ENCODE measurements around the gene MUC5AC. TPM values are rescaled to one million over a fixed set of nuclear protein-coding genes. Genes with fewer than 3 reads are reported as not detected.
A peak's percentile ranks its signal among the peaks of the same experiment; 100 is the strongest.

Gene MUC5AC
- total RNA-seq, 4 donors from 2014 or later: not detected

DNA sequence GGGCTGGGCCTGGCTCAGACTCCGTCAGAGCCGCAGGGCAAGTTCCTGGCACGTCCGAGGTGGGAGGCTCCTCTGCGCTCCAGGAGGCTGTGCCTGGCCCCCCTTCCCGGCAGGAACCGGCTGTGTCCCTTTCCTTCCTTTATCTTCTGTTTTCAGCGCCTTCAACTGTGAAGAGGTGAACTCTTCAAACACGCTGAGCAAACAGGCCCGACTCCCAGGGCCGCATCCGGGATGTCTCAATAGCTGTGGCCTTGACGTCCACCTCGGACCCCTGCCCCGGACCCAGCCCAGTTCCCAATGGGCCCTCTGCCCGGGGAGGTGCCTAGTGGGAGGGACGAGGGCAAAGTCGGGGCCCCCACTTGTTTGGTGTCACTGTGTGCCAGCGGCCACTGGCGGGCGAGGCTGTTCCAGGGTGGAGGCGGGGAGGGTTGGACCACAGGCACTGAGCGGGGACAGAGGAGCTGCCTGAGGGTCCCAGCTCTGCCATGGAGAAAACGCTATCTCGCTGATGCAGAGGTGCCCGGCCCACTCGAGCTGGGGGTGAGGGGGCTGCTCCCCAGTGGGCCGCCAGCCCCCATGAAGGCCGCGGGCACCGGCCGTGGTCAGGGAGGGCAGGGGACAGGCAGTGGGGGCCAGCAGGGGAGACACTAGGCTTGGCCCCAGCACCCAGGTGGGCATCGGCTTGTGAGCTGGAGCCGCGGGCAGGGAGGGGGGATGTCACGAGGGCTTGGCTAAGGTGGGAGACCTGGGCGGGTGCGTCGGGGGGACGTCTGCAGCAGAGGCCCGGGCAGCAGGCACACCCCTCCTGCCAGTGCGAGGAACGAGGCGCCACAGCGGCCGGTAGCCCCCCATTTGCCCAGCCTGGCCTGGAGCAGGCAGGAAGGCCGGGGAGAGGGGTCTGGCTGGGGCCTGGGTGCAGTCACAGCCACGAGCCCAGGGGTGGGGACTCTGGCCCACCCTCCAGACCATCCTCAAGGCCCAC lies 62.4 kb downstream of the MUC5AC start:
- 51% methylated on average over 43 of the region's 48 CpGs; no CpG with 5 or more reads in 1 of the 2 donors for WGBS, 2 donors (ENCODE audit: low coverage in 1 of 2)
- intact Hi-C loops (cut with DNase I; ENCODE audit: low total_unique reads): no loop called here
- peak; percentile 86 for DNase-seq
- Histone ChIP-seq H3K4me1 (peaks cover 0 to 57% (median 47%) of the 10 kb centered on the region in 4 donors), H3K9me3 (no peaks in the 10 kb centered on the region), H3K4me3 (peak overlapping the region in 1 of 4 donors; percentile 6), H3K27me3 (peaks cover 31% of the 10 kb centered on the region), H3K36me3 (no peaks in the 10 kb centered on the region), H3K27ac (peak overlapping the region; percentile 82 to 94 (median 85))
- TF ChIP-seq POLR2AphosphoS5 (IDR thresholded peaks at IDR 0.05) (peak in 2 of 3 donors; percentile 23 to 50), POLR2A (IDR thresholded peaks at IDR 0.05) (peak; percentile 62), EP300 (IDR thresholded peaks at IDR 0.05; ENCODE audit: low read depth) (no peak)
- in situ Hi-C loops (cut with MboI; ENCODE audit: low pct_ligation_motif_present in 1 of 4, low pct_unique_long_range_greater_than_20kb in 1 of 4, low sequenced_read_pairs in 3 of 4): loop anchor here in 2 of 4 donors (25.0 kb wide), 1 partner anchor 292 kb away; no protein-coding TSS in a partner anchor

DNA sequence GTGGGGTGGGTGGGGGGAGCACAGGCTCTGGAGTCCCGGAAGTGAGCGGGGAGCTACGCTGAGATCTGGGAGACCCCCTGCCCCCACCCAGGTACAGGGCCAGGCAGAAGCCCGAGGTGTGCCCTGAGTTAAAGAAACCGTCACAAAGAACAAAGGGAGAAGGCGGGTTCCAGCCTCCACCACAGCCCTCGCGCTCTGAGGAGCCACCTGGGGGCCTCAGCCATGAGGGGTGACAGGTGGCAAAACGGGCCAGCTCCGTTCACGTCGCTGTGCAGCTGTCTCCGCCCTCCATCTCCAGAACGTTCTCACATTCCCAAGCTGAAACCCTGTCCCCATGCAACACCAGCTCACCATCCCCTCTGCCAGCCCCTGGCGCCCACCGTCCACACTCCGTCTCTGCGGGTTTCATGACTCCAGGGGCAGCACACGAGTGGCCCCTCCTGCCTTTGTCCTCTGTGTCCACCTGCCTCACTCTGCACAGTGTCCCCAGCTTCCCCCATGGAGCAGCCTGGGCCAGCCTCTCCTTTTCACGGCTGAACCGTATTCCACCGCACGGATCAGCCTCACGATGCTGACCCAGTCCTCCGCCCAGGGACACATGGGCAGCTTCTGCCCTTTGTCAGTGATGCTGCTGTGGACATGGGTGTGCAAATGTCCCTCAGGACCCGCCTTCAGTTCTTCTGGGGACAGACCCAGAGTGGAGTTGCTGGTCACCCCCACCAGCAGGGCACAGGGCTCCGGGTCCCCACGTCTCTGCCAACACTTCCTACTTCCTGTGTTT lies 63.4 kb downstream of the MUC5AC start:
- H3K27ac ChIP-seq: peak overlapping the region; percentile 82 to 94 (median 85)
- in situ Hi-C loops (cut with MboI; ENCODE audit: low pct_ligation_motif_present in 1 of 4, low pct_unique_long_range_greater_than_20kb in 1 of 4, low sequenced_read_pairs in 3 of 4): loop anchor here in 2 of 4 donors (25.0 kb wide), 1 partner anchor 291 kb away; no protein-coding TSS in a partner anchor
- intact Hi-C loops (cut with DNase I; ENCODE audit: low total_unique reads): no loop called here
- no peaks in the 10 kb centered on the region for H3K36me3 ChIP-seq
- H3K27me3 ChIP-seq: peaks cover 31% of the 10 kb centered on the region
- 47 to 55% methylated on average over 2 to 28 of the region's 28 CpGs for WGBS, 2 donors (ENCODE audit: low coverage in 1 of 2)
- H3K4me3 ChIP-seq: no peak overlapping the region
- peak; percentile 35 for DNase-seq
- no peaks in the 10 kb centered on the region for H3K9me3 ChIP-seq
- no peak for TF ChIP-seq POLR2AphosphoS5 (IDR thresholded peaks at IDR 0.05)
- TF ChIP-seq, protein P1, sequence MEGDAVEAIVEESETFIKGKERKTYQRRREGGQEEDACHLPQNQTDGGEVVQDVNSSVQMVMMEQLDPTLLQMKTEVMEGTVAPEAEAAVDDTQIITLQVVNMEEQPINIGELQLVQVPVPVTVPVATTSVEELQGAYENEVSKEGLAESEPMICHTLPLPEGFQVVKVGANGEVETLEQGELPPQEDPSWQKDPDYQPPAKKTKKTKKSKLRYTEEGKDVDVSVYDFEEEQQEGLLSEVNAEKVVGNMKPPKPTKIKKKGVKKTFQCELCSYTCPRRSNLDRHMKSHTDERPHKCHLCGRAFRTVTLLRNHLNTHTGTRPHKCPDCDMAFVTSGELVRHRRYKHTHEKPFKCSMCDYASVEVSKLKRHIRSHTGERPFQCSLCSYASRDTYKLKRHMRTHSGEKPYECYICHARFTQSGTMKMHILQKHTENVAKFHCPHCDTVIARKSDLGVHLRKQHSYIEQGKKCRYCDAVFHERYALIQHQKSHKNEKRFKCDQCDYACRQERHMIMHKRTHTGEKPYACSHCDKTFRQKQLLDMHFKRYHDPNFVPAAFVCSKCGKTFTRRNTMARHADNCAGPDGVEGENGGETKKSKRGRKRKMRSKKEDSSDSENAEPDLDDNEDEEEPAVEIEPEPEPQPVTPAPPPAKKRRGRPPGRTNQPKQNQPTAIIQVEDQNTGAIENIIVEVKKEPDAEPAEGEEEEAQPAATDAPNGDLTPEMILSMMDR (IDR thresholded peaks at IDR 0.05): no peak
- TF ChIP-seq POLR2A (IDR thresholded peaks at IDR 0.05): no peak
- TF ChIP-seq EP300 (IDR thresholded peaks at IDR 0.05; ENCODE audit: low read depth): no peak
- peaks cover 0 to 57% (median 47%) of the 10 kb centered on the region in 4 donors for H3K4me1 ChIP-seq

DNA sequence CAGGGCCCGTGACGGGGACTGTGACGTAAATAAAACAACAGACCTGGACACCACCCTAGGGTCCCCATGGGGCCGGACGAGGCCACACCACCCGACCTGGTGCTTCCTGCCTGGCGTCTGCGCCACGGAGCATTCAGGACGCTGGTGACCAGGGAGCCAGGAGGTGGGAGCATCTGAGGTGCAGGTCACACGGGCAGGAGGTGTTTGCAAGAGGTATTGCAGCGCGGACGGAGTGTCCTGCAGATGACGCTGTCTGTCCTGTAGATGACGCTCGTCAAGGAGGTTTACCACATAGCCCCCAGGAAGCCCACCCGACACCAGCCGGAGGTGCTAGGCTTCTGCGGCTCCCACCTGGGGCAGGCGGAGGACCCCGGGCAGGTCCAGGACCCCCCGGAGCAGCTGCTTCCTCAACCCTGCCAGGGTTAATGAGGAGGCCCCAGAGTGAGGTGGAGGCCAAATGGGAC lies 64.1 kb downstream of the MUC5AC start:
- intact Hi-C loops (cut with DNase I; ENCODE audit: low total_unique reads): no loop called here
- 89% methylated on average over 23 of the region's 23 CpGs; no CpG with 5 or more reads in 1 of the 2 donors for WGBS, 2 donors (ENCODE audit: low coverage in 1 of 2)
- Histone ChIP-seq H3K27ac (peak overlapping the region in 3 of 4 donors; percentile 78 to 94 (median 79)), H3K36me3 (no peaks in the 10 kb centered on the region), H3K4me3 (no peak overlapping the region), H3K9me3 (no peaks in the 10 kb centered on the region), H3K27me3 (peaks cover 31% of the 10 kb centered on the region), H3K4me1 (peaks cover 0 to 57% (median 49%) of the 10 kb centered on the region in 4 donors)
- peak; percentile 8 for DNase-seq
- in situ Hi-C loops (cut with MboI; ENCODE audit: low pct_ligation_motif_present in 1 of 4, low pct_unique_long_range_greater_than_20kb in 1 of 4, low sequenced_read_pairs in 3 of 4): loop anchor here in 2 of 4 donors (25.0 kb wide), 1 partner anchor 290 kb away; no protein-coding TSS in a partner anchor
- TF ChIP-seq EP300 (IDR thresholded peaks at IDR 0.05; ENCODE audit: low read depth) (no peak), POLR2AphosphoS5 (IDR thresholded peaks at IDR 0.05) (no peak), POLR2A (IDR thresholded peaks at IDR 0.05) (no peak)
- TF ChIP-seq, protein P1 (IDR thresholded peaks at IDR 0.05): no peak

DNA sequence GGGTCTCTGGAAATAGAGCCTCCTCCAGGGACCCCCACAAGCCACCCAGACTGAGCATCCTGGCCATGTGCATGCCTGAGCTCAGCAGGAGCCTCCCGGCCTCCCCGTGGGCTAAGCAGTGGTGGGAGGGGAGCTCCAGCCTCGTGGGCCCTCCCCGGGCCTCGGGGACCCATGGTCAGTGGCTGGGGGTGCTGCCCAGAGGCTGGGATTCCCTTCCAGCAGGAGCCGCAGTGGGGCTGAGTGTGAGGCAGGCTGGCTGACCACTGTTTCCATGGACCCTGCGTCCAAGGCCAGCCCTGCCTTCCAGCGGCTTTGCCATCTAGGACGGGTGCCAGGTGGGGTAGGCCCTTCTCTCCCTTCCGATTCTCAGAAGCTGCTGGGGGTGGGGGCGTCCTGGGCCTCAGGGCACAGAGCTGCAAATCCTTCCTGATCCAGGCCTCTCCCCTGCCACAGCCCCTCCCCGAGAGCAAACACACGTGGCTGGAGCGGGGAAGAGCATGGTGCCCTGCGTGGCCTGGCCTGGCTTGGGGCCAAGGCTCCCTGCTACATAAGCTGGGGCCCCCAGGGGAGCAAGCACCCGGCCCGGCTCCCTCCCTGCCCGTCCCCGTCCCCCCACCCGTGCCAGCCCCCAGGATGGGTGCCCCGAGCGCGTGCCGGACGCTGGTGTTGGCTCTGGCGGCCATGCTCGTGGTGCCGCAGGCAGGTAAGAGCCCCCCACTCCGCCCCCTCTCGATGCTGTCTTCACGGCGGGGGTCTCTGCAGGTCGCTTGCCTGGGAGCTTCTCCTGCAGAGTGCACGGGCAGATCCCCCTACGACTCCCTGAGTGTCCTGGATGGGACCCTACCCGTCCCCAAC lies 65.0 kb downstream of the MUC5AC start, which contains the start of gene MUC5B:
Gene MUC5B, plus strand, starts transcription at position 576 of the 855 bp plus-strand sequence. Its CDS starts 58 bp downstream, at position 634.
- in situ Hi-C loops (cut with MboI; ENCODE audit: low pct_ligation_motif_present in 1 of 4, low pct_unique_long_range_greater_than_20kb in 1 of 4, low sequenced_read_pairs in 3 of 4) (loop anchor here in 2 of 4 donors (25.0 kb wide), 1 partner anchor 290 kb away; no protein-coding TSS in a partner anchor), intact Hi-C loops (cut with DNase I; ENCODE audit: low total_unique reads) (no loop called here)
- WGBS, 2 donors (ENCODE audit: low coverage in 1 of 2): 44% methylated on average over 29 of the region's 36 CpGs; no CpG with 5 or more reads in 1 of the 2 donors
- Histone ChIP-seq H3K36me3 (no peaks in the 10 kb centered on the region), H3K4me1 (peaks cover 0 to 57% (median 51%) of the 10 kb centered on the region in 4 donors), H3K27me3 (peaks cover 31% of the 10 kb centered on the region), H3K27ac (peak within 1 kb of the TSS; percentile 66 to 94 (median 78)), H3K9me3 (no peaks in the 10 kb centered on the region), H3K4me3 (peak within 1 kb of the TSS in 3 of 4 donors; percentile 8 to 37 (median 34))
- TF ChIP-seq POLR2AphosphoS5 (IDR thresholded peaks at IDR 0.05) (peak in 2 of 3 donors; percentile 53 to 65), POLR2A (IDR thresholded peaks at IDR 0.05) (no peak)
- DNase-seq: peak; percentile 86

Measured in transverse colon (tissue), 4 donors.